HG02885 (cell line): Measurements from ENCODE around the gene SPATA18.

ENCODE experiments used
- ATAC-seq: cut with Tn5 transposase; IDR thresholded peaks from one replicate; pipeline ENCODE4 v1.9.1; 2021; ENCODE audit warnings: mild to moderate bottlenecking; ENCODE audit not compliant: unreplicated experiment, poor library complexity

The SPATA18 gene

GRCh38 chr4:52051213-52051614 is at the start of gene SPATA18:
Gene SPATA18, plus strand, starts transcription at chr4:52051304. Its CDS starts 401 bp downstream, at chr4:52051705.
- ATAC-seq, result peak; percentile 50

GRCh38 chr4:52001616-52002015 is 49.5 kb upstream of the SPATA18 start:
- no peak for ATAC-seq

GRCh38 chr4:52004414-52004813 is 46.7 kb upstream of the SPATA18 start:
- no peak for ATAC-seq

- no peak for ATAC-seq
Observed at GRCh38 chr4:52005604-52006273, 45.4 kb upstream of the SPATA18 start.

GRCh38 chr4:52006887-52007286 is 44.2 kb upstream of the SPATA18 start:
- no peak for ATAC-seq

- no peak for ATAC-seq
Observed at GRCh38 chr4:52010986-52011385, 40.1 kb upstream of the SPATA18 start.

- no peak for ATAC-seq
Observed at GRCh38 chr4:52012651-52013050, 38.5 kb upstream of the SPATA18 start.

GRCh38 chr4:52014903-52015302 is 36.2 kb upstream of the SPATA18 start:
- ATAC-seq, result no peak

- no peak for ATAC-seq
Observed at GRCh38 chr4:52015366-52015765, 35.7 kb upstream of the SPATA18 start.

- no peak for ATAC-seq
Observed at GRCh38 chr4:52016981-52017380, 34.1 kb upstream of the SPATA18 start.

- ATAC-seq, result no peak
Observed at GRCh38 chr4:52017814-52018213, 33.3 kb upstream of the SPATA18 start.

GRCh38 chr4:52019936-52020657 is 31.0 kb upstream of the SPATA18 start, which contains the start of gene LRRC66:
Gene LRRC66, minus strand, starts transcription at chr4:52020363. Its CDS starts 2,750 bp downstream, at chr4:52017613.
- no peak for ATAC-seq

- no peak for ATAC-seq
Observed at GRCh38 chr4:52028970-52029369, 22.1 kb upstream of the SPATA18 start.

GRCh38 chr4:52032005-52032404 is 19.1 kb upstream of the SPATA18 start:
- ATAC-seq, result no peak

GRCh38 chr4:52035190-52035589 is 15.9 kb upstream of the SPATA18 start:
- no peak for ATAC-seq

GRCh38 chr4:52036886-52037530 is 14.1 kb upstream of the SPATA18 start:
- ATAC-seq, result no peak

GRCh38 chr4:52037689-52038102 is 13.4 kb upstream of the SPATA18 start:
- peak; percentile 58 for ATAC-seq

GRCh38 chr4:52038103-52038912 is 12.8 kb upstream of the SPATA18 start, which contains the start of gene SGCB:
Gene SGCB, minus strand, starts transcription at chr4:52038299. Its CDS starts 40 bp downstream, at chr4:52038259.
- ATAC-seq, result peak; percentile 92

GRCh38 chr4:52045028-52045427 is 6.1 kb upstream of the SPATA18 start:
- ATAC-seq, result no peak

GRCh38 chr4:52049266-52049665 is 1.8 kb upstream of the SPATA18 start:
- ATAC-seq, result no peak
